ENCODE data around the gene IRAK2.

- TF ChIP-seq CTCF (IDR thresholded peaks at IDR 0.05) (no peak), POLR2AphosphoS5 (IDR thresholded peaks at IDR 0.05; ENCODE audit: insufficient read depth in 1 of 2, low read depth in 1 of 2) (no peak), POLR2A (IDR thresholded peaks at IDR 0.05) (no peak)
These were observed 89.0 kb downstream of the IRAK2 start for GRCh38 chr3:10253731-10254130.
